WI38 (cell line): ENCODE data around the gene ZNF341.

Experiments used
- H3K4me3 ChIP-seq: 2 replicates; pipeline ENCODE4 v1.5.1; 2011; ENCODE audit warnings: low read depth, mild to moderate bottlenecking, control low read depth, low read length
- TF ChIP-seq, protein P1 (sequence below): IDR thresholded peaks from 2 replicates; pipeline ENCODE4 v1.5.1; 2012; ENCODE audit warnings: low read depth, mild to moderate bottlenecking, control low read depth, low read length

The ZNF341 gene

GRCh38 chr20:33837096-33837830 is 105.5 kb downstream of the ZNF341 start:
- H3K4me3 ChIP-seq: no peak overlapping the region
- TF ChIP-seq, protein P1, sequence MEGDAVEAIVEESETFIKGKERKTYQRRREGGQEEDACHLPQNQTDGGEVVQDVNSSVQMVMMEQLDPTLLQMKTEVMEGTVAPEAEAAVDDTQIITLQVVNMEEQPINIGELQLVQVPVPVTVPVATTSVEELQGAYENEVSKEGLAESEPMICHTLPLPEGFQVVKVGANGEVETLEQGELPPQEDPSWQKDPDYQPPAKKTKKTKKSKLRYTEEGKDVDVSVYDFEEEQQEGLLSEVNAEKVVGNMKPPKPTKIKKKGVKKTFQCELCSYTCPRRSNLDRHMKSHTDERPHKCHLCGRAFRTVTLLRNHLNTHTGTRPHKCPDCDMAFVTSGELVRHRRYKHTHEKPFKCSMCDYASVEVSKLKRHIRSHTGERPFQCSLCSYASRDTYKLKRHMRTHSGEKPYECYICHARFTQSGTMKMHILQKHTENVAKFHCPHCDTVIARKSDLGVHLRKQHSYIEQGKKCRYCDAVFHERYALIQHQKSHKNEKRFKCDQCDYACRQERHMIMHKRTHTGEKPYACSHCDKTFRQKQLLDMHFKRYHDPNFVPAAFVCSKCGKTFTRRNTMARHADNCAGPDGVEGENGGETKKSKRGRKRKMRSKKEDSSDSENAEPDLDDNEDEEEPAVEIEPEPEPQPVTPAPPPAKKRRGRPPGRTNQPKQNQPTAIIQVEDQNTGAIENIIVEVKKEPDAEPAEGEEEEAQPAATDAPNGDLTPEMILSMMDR: no peak

DNA sequence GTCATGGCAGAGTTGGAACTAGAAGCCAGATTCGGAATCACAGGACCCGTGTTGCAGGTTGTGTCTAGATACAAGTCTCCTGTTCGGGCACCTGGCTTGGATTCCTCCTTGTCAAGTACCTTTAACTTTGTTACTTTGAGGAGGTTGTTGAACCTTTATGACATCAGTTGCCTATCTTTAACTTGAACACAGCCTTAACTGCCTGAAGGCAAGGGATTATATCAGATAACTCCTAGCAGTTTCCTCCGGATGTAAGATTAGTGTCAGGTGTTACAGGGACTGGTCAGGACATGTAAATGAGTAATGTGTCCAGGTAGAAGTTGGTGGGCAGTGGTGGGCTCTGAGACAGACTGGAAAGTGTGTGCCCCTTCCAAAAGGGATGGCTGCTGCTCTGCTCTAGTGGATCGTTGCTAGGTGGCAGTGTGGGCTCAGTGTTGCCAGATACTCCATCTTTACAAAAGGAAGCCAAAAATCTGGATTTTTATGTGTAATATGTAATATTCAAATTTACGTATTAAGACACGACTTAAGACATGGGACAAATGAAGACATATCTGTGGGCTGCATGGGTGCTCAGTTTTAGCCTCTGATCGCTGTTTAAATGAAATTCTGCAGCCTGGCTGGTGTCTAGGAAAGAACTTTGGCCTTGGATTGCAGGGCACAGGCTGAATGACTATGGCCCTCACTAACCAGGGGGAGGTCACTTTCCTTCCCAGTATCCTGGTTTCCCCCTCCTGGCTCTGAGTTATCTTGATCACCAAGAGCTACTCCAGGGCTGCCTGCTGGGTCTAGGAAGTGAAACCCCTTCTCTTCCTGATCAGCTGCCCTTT is 106.5 kb downstream of the ZNF341 start:
- no peak overlapping the region for H3K4me3 ChIP-seq
- TF ChIP-seq, protein P1: no peak

GRCh38 chr20:33839591-33839990 is 107.8 kb downstream of the ZNF341 start:
- TF ChIP-seq, protein P1: no peak

GRCh38 chr20:33840160-33840559 is 108.4 kb downstream of the ZNF341 start:
- TF ChIP-seq, protein P1: no peak
- no peak overlapping the region for H3K4me3 ChIP-seq

More at GRCh38 chr20:33839591-33839990, 107.8 kb downstream of the ZNF341 start:
- no peak overlapping the region for H3K4me3 ChIP-seq

DNA sequence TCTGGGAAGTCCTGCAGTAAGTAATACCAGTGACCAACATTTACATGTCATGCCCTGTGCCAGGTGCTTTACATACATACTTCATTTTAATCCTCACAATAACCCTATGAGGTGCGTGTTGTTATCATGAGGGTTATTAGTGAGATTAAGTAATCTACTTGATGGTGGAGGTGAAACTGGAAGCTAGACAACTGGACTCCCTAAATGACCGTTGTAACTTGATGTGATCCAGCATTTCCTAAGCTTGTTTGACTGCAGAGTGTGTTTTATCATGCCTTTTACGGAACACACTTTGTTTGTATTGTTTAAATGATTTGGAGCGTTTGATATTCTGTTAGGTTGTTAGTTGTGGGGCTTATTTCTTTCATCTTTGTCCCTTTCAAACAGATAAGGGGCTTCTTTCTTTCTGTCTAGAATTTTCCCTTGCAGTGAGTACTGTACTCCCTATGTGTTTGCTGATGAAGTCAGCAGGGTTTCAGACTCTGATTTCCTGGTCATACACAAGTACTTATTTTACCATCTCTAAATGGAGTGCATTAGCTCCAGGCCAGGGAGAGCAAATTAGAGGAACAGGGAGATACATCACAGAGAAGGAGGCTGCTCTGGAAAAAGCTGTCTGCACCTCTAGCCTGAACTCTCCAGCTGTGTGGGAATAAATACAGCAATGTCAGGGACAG is 109.1 kb downstream of the ZNF341 start:
- TF ChIP-seq, protein P1: no peak
- no peak overlapping the region for H3K4me3 ChIP-seq

DNA sequence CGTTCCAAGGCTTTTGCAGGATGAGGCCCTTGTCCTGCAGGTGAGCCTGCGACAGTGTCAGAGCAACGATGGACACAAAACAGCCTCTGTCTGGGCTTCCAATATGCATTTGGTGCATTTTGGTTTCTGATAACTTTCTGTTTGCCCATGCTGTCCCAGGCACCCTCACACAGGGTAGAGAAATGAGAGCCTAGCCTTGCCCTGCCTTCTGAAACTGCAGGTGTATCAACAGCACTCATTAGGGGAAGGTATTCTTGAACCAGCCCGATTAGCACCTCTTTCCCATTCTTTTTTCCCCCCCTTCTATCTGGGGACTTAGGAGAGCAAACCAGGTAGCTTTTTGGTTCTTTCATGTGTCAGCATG is 109.6 kb downstream of the ZNF341 start:
- no peak overlapping the region for H3K4me3 ChIP-seq
- TF ChIP-seq, protein P1: no peak
